ENCODE data around the gene UBLCP1.

UBLCP1 gene

GRCh38 chr5:159262859-159263568 is at the start of gene UBLCP1:
Gene UBLCP1, plus strand, starts transcription at chr5:159263290. Its CDS starts 5,626 bp downstream, at chr5:159268916.
- peak within 1 kb of the TSS; percentile 90 for H3K4me3 ChIP-seq (ENCODE audit: low read length)
- no peak for TF ChIP-seq CTCF (IDR thresholded peaks at IDR 0.05; ENCODE audit: insufficient read depth, low read depth, low read length, missing control alignments)
- peak; percentile 91 for DNase-seq (ENCODE audit: low read depth)

GRCh38 chr5:159214486-159215271 is 48.4 kb upstream of the UBLCP1 start:
- H3K4me3 ChIP-seq (ENCODE audit: low read length), result no peak overlapping the region
- no peak for TF ChIP-seq CTCF (IDR thresholded peaks at IDR 0.05; ENCODE audit: insufficient read depth, low read depth, low read length, missing control alignments)
- no peak for DNase-seq (ENCODE audit: low read depth)

- peak; percentile 54 for DNase-seq (ENCODE audit: low read depth)
- TF ChIP-seq CTCF (IDR thresholded peaks at IDR 0.05; ENCODE audit: insufficient read depth, low read depth, low read length, missing control alignments), result no peak
- no peak overlapping the region for H3K4me3 ChIP-seq (ENCODE audit: low read length)
Measured at GRCh38 chr5:159215886-159216285, 47.2 kb upstream of the UBLCP1 start.

- DNase-seq (ENCODE audit: low read depth), result no peak
- no peak overlapping the region for H3K4me3 ChIP-seq (ENCODE audit: low read length)
- no peak for TF ChIP-seq CTCF (IDR thresholded peaks at IDR 0.05; ENCODE audit: insufficient read depth, low read depth, low read length, missing control alignments)
Measured at GRCh38 chr5:159216454-159216853, 46.6 kb upstream of the UBLCP1 start.

- DNase-seq (ENCODE audit: low read depth), result no peak
- H3K4me3 ChIP-seq (ENCODE audit: low read length), result no peak overlapping the region
- no peak for TF ChIP-seq CTCF (IDR thresholded peaks at IDR 0.05; ENCODE audit: insufficient read depth, low read depth, low read length, missing control alignments)
Measured at GRCh38 chr5:159217236-159217635, 45.9 kb upstream of the UBLCP1 start.

GRCh38 chr5:159218595-159219023 is 44.5 kb upstream of the UBLCP1 start:
- no peak overlapping the region for H3K4me3 ChIP-seq (ENCODE audit: low read length)
- no peak for DNase-seq (ENCODE audit: low read depth)
- TF ChIP-seq CTCF (IDR thresholded peaks at IDR 0.05; ENCODE audit: insufficient read depth, low read depth, low read length, missing control alignments), result no peak

All from epithelial cell of esophagus (primary cell).